Suprapubic skin (tissue), 4 donors: ENCODE measurements around the gene ME3.

ENCODE experiments used
- EP300 ChIP-seq: sonication (generic); formaldehyde crosslinking; IDR thresholded peaks from one replicate; pipeline ENCODE4 v1.6.1; 2017; ENCODE audit warnings: antibody characterized with exemption
- POLR2A ChIP-seq, 2 donors: fragments of 450-650 bp; IDR thresholded peaks; one replicate each; pipeline ENCODE4 v1.6.1; 2017; ENCODE audit warnings: antibody characterized with exemption in 2 of 2, mild to moderate bottlenecking in 2 of 2, moderate library complexity in 2 of 2
- POLR2AphosphoS5 ChIP-seq, 3 donors: sonication (generic); formaldehyde crosslinking; IDR thresholded peaks; one replicate each; pipeline ENCODE4 v1.6.1; 2017; ENCODE audit warnings: antibody characterized with exemption in 3 of 3
- TF ChIP-seq, protein P1 (sequence below), 2 donors: fragments of 200-600 bp in 1 of 2; fragments of 450-650 bp in 1 of 2; sonication (generic) in 1 of 2; IDR thresholded peaks; one replicate each; pipeline ENCODE4 v1.5.1; 2016 to 2019; ENCODE audit warnings: antibody characterized with exemption in 2 of 2, mild to moderate bottlenecking in 1 of 2, moderate library complexity in 1 of 2

DNA sequence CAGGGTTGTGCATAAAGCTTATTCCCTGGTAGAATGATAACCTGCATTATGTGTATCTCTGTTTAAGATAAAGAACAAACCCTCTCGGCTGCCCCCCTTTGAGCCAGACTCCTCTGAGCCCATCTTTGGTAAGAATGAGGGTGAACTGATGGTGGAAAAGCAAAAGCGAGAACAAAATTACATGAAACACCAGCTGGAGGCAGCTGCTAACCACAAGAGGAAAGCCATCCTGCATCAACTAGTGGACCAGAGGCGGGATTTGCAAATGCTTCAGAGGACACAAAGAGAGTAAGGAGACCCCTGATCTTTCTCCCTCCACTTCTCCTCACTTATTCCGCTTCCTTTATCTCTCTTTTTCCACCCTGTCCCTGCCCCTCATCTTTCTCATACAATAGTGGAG, 257.4 kb downstream of the ME3 start:
- TF ChIP-seq, protein P1, sequence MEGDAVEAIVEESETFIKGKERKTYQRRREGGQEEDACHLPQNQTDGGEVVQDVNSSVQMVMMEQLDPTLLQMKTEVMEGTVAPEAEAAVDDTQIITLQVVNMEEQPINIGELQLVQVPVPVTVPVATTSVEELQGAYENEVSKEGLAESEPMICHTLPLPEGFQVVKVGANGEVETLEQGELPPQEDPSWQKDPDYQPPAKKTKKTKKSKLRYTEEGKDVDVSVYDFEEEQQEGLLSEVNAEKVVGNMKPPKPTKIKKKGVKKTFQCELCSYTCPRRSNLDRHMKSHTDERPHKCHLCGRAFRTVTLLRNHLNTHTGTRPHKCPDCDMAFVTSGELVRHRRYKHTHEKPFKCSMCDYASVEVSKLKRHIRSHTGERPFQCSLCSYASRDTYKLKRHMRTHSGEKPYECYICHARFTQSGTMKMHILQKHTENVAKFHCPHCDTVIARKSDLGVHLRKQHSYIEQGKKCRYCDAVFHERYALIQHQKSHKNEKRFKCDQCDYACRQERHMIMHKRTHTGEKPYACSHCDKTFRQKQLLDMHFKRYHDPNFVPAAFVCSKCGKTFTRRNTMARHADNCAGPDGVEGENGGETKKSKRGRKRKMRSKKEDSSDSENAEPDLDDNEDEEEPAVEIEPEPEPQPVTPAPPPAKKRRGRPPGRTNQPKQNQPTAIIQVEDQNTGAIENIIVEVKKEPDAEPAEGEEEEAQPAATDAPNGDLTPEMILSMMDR (IDR thresholded peaks at IDR 0.05) = no peak
- no peak for TF ChIP-seq POLR2A (IDR thresholded peaks at IDR 0.05)
- no peak for TF ChIP-seq POLR2AphosphoS5 (IDR thresholded peaks at IDR 0.05)
- TF ChIP-seq EP300 = no peak
